HL-60/S4 (cell line): Measurements from ENCODE around the gene P3H3.
"Not testable (repeated sequence)": the region's sequence is repeated elsewhere in the genome, so short reads cannot be mapped to it uniquely, and the experiment has no call there.

ENCODE experiments used
- in situ Hi-C: fragments of 300-500 bp; cut with MboI; formaldehyde crosslinking; loops from 2 replicates; pipeline ENCODE4 v1.14.3; 2022; ENCODE audit warnings: low sequenced_read_pairs

P3H3 gene

GRCh38 chr12:6863033-6863432, 34.8 kb downstream of the P3H3 start:
- in situ Hi-C loops, result no loop called here

GRCh38 chr12:6863586-6864321, 35.5 kb downstream of the P3H3 start:
- in situ Hi-C loops, result no loop called here

GRCh38 chr12:6865307-6865706, 37.1 kb downstream of the P3H3 start:
- in situ Hi-C loops, result not testable (repeated sequence)

GRCh38 chr12:6866163-6866919, 38.1 kb downstream of the P3H3 start:
- in situ Hi-C loops, result no loop called here

- in situ Hi-C loops, result no loop called here
Measured at GRCh38 chr12:6866920-6867412, 38.8 kb downstream of the P3H3 start.

- in situ Hi-C loops, result no loop called here
Measured at GRCh38 chr12:6867413-6868210, 39.4 kb downstream of the P3H3 start, which contains the start of gene TPI1. TPI1 (plus strand) TSS chr12:6867531; CDS start chr12:6867567, 36 bp downstream.

GRCh38 chr12:6868211-6869048, 40.2 kb downstream of the P3H3 start:
- in situ Hi-C loops, result no loop called here

- in situ Hi-C loops, result no loop called here
Measured at GRCh38 chr12:6869049-6870021, 41.1 kb downstream of the P3H3 start.

- in situ Hi-C loops, result not testable (repeated sequence)
Measured at GRCh38 chr12:6870304-6870703, 42.1 kb downstream of the P3H3 start.

- in situ Hi-C loops, result no loop called here
Measured at GRCh38 chr12:6871052-6871957, 43.1 kb downstream of the P3H3 start.

GRCh38 chr12:6872073-6873048, 44.2 kb downstream of the P3H3 start:
- in situ Hi-C loops, result no loop called here

GRCh38 chr12:6873094-6874014, 45.1 kb downstream of the P3H3 start, which contains the start of gene SPSB2:
SPSB2 (minus strand) TSS chr12:6873303; CDS start chr12:6872901, 402 bp downstream.
- in situ Hi-C loops, result no loop called here

- in situ Hi-C loops, result not testable (repeated sequence)
Measured at GRCh38 chr12:6874015-6874368, 45.8 kb downstream of the P3H3 start.

- in situ Hi-C loops, result not testable (repeated sequence)
Measured at GRCh38 chr12:6879824-6880223, 51.6 kb downstream of the P3H3 start.

GRCh38 chr12:6883252-6883651, 55.0 kb downstream of the P3H3 start:
- in situ Hi-C loops, result no loop called here

GRCh38 chr12:6883683-6884082, 55.5 kb downstream of the P3H3 start:
- in situ Hi-C loops, result no loop called here
